Small intestine (tissue), 7 donors: ENCODE measurements around the gene LAMC3. TPM values are rescaled to one million over a fixed set of nuclear protein-coding genes. Genes with fewer than 3 reads are reported as not detected.

Experiments used
- DNase-seq, 2 donors: peaks; one replicate each; pipeline versions ENCODE4 v3.0.0 to v3.0.0-alpha.2; 2013
- FAIRE-seq: peaks from 2 replicates; lab custom pipeline; 2012; peaks lifted over from hg19 to GRCh38; lab: Jason Lieb, UNC
- H3K27ac ChIP-seq, 3 donors: one replicate each; pipeline ENCODE4 v1.5.1; 2013; ENCODE audit warnings: low read length in 2 of 3, mild to moderate bottlenecking in 2 of 3, control low read depth in 1 of 3, inconsistent platforms in 1 of 3, low read depth in 1 of 3, moderate library complexity in 1 of 3
- H3K27me3 ChIP-seq, 3 donors: one replicate each; pipeline ENCODE4 v1.6.1; 2013; ENCODE audit warnings: low read length in 3 of 3, inconsistent platforms in 1 of 3; ENCODE audit not compliant: control insufficient read depth in 3 of 3, insufficient read depth in 3 of 3
- H3K36me3 ChIP-seq, 3 donors: one replicate each; pipeline ENCODE4 v1.6.1; 2013; ENCODE audit warnings: low read length in 3 of 3, inconsistent platforms in 1 of 3, low read depth in 1 of 3, mild to moderate bottlenecking in 1 of 3, moderate library complexity in 1 of 3; ENCODE audit not compliant: control insufficient read depth in 3 of 3, insufficient read depth in 2 of 3
- H3K4me1 ChIP-seq, 3 donors: one replicate each; pipeline ENCODE4 v1.6.1; 2013; ENCODE audit warnings: low read length in 2 of 3, inconsistent platforms in 1 of 3, low read depth in 1 of 3, mild to moderate bottlenecking in 1 of 3, moderate library complexity in 1 of 3; ENCODE audit not compliant: control insufficient read depth in 3 of 3, insufficient read depth in 2 of 3
- H3K4me3 ChIP-seq, 3 donors: one replicate each; pipeline ENCODE4 v1.5.1; 2013; ENCODE audit warnings: low read length in 3 of 3, control low read depth in 1 of 3, inconsistent platforms in 1 of 3, low read depth in 1 of 3, mild to moderate bottlenecking in 1 of 3, moderate library complexity in 1 of 3
- H3K9me3 ChIP-seq, 2 donors: one replicate each; pipeline ENCODE4 v1.6.1; 2013; ENCODE audit warnings: low read depth in 1 of 2, low read length in 1 of 2; ENCODE audit not compliant: control insufficient read depth in 2 of 2, insufficient read depth in 1 of 2
- WGBS, 3 donors: extraction: QIAGEN DNeasy Blood & Tissue Kit; methylation state at CpG; one replicate each; pipeline ENCODE4 v1.1.7; 2013; 5-methylcytosine and 5-hydroxymethylcytosine counted together
- polyA plus RNA-seq, 4 donors: library from polyadenylated mRNA; stranded (reverse) in 3 of 4; unstranded in 1 of 4; fragments of 200-250 nt in 3 of 4; fragments of 120-200 nt in 1 of 4; gene quantifications; one replicate each; pipeline versions ENCODE4 v1.2.1 to v1.2.3, GENCODE V29; 2013
- donor health status: healthy with polysubstance abuse.
- donor health status: control.
- donor health status: control.
- donor health status: Bipolar disorder and iron deficiency.
- donor health status: healthy.

The LAMC3 gene
- polyA plus RNA-seq, 4 donors: 0.25 to 0.44 TPM; not detected in 2

- no peak for DNase-seq
- Histone ChIP-seq H3K4me1 (no peaks in the 10 kb centered on the region), H3K4me3 (no peak overlapping the region), H3K36me3 (no peaks in the 10 kb centered on the region), H3K9me3 (no peaks in the 10 kb centered on the region), H3K27ac (no peak overlapping the region), H3K27me3 (peaks cover 0 to 25% (median 1%) of the 10 kb centered on the region in 3 donors)
- FAIRE-seq: no peak
- 63 to 75% (median 73%) methylated on average over 19 to 20 of the region's 20 CpGs for WGBS, 3 donors
Observed at GRCh38 chr9:130991778-130992681, 16.9 kb upstream of the LAMC3 start.

DNA sequence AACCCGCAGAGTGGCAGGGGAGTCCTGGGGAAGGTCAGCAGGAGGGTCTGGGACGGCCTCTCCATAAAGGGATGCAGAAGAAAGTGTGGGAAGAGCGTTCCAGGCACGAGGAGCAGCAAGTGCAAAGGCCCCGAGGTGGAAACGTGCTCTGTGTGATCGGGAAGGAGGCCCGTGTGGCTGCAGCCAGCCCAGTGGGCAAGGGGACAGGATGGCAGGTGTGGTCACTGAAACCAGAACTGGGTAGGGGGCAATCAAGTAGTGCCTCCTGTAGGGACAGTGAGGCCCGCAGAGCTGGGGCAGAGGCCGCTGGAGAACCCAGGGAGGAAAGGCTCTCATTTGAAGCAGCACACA is 16.3 kb upstream of the LAMC3 start:
- WGBS, 3 donors: 86 to 90% (median 89%) methylated on average over 10 of the region's 10 CpGs
- H3K27ac ChIP-seq: no peak overlapping the region
- peaks cover 0 to 25% (median 0%) of the 10 kb centered on the region in 3 donors for H3K27me3 ChIP-seq
- no peaks in the 10 kb centered on the region for H3K4me1 ChIP-seq
- no peaks in the 10 kb centered on the region for H3K36me3 ChIP-seq
- no peak for FAIRE-seq
- no peak for DNase-seq
- H3K9me3 ChIP-seq: no peaks in the 10 kb centered on the region
- no peak overlapping the region for H3K4me3 ChIP-seq

DNA sequence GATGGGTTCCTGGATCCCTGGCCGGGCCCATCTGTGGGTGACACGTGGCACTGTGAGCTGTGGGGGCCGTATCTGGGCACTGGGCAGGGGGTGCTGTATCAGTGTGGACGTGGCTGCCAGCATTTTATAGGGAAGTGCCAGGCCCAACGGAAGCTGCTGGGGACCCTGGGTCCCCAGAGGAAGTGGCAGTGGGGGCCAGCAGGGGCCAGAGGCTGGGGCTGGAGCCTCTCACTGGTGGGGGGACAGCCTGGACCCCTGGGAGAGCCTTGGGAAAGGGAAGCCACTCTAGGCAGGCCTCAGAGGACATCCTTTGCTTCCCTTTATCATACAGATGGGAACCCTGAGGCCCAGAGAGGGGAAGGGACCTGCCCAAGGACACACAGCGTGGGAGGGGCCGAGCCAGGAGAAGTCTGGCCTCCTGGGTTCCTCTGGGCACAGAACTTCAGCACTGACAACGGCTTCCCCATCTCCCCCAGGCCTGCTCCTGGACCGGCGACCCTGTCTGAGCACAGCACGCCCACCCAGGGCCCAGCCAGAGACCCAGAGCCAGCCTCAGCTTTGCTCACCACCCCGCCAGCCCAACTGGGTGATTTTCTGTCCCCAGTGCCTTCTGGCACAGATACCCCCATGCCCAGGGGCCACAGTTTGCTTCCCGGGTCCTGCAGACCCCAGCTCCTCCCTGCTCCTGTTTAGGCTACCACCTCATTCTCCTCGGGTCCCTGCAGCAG is 15.5 kb upstream of the LAMC3 start:
- H3K36me3 ChIP-seq: no peaks in the 10 kb centered on the region
- H3K27ac ChIP-seq: no peak overlapping the region
- FAIRE-seq: no peak
- H3K27me3 ChIP-seq: peaks cover 0 to 32% (median 0%) of the 10 kb centered on the region in 3 donors
- no peak for DNase-seq
- no peaks in the 10 kb centered on the region for H3K9me3 ChIP-seq
- H3K4me1 ChIP-seq: no peaks in the 10 kb centered on the region
- 62 to 76% (median 69%) methylated on average over 12 to 14 of the region's 14 CpGs for WGBS, 3 donors
- H3K4me3 ChIP-seq: no peak overlapping the region

DNA sequence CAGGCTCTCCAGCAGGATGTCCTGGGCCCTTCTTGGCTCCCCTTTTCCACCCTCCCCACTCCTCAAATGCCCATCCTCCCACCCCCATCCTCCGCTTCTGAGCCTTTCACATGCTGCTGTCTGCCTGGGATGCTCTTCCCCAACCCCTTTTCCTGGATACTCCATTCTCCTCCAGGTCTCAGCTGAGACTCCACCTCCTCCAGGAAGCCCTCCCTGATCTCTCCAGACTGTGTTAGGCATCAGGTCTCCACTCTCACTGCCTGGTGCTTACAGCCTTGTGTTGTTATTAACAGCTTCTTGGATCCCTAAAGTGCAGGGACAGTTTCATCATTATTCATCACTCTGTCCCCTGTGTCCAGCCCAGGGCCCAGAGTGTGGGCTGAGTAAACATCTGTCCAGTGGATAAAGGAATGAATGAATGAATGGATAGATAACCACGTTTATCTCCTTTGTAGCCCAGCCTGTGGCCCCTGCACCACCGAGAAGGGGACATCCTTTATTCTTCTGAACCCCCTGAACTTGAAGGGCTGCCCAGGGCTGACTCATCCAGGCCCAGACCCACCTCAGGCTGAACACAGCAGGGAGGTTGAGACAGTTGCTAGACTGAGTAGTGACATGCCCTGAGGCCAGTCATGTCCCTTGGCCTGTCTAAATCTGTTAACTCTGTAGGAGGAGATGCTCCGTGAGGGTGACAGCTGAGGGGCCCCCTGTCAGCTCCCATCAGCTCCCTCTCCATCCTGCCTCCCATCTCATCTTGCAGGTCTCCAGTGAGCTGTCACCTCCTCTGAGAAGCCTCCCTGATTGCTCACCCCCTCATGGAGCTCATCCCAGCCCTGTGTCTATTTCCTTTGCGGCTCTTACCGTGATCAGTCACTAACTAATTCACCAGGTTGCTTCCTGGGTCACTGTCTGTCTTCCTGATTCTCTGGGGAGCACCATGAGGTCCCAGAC is 14.6 kb upstream of the LAMC3 start:
- peaks cover 0 to 38% (median 0%) of the 10 kb centered on the region in 3 donors for H3K27me3 ChIP-seq
- H3K36me3 ChIP-seq: no peaks in the 10 kb centered on the region
- 54 to 69% (median 69%) methylated on average over 6 of the region's 6 CpGs for WGBS, 3 donors
- no peaks in the 10 kb centered on the region for H3K4me1 ChIP-seq
- no peak overlapping the region for H3K27ac ChIP-seq
- no peak overlapping the region for H3K4me3 ChIP-seq
- DNase-seq (no peak), FAIRE-seq (no peak)
- H3K9me3 ChIP-seq: no peaks in the 10 kb centered on the region

- WGBS, 3 donors: 47 to 48% (median 47%) methylated on average over 14 to 15 of the region's 15 CpGs
- no peak for DNase-seq
- Histone ChIP-seq H3K4me1 (no peaks in the 10 kb centered on the region), H3K4me3 (no peak overlapping the region), H3K27me3 (peaks cover 0 to 33% (median 2%) of the 10 kb centered on the region in 3 donors), H3K9me3 (no peaks in the 10 kb centered on the region), H3K27ac (no peak overlapping the region), H3K36me3 (no peaks in the 10 kb centered on the region)
- no peak for FAIRE-seq
Observed at GRCh38 chr9:130995086-130996011, 13.6 kb upstream of the LAMC3 start.

DNA sequence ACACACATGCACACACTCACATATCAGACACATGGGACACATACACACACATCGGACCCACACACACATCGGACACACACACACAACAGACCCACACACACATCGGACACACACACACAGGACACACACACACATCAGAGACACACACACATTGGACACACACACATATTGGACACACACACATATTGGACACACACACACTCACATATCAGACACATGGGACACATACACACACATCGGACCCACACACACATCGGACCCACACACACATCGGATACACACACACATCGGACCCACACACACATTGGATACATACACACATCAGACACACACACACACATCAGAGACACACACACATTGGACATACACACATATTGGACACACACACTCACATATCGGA is 12.8 kb upstream of the LAMC3 start:
- H3K27ac ChIP-seq: no peak overlapping the region
- no peak for FAIRE-seq
- 94 to 99% (median 94%) methylated on average over 8 of the region's 8 CpGs for WGBS, 3 donors
- no peaks in the 10 kb centered on the region for H3K4me1 ChIP-seq
- DNase-seq: no peak
- no peaks in the 10 kb centered on the region for H3K9me3 ChIP-seq
- H3K4me3 ChIP-seq: no peak overlapping the region
- no peaks in the 10 kb centered on the region for H3K36me3 ChIP-seq
- peaks cover 0 to 27% (median 2%) of the 10 kb centered on the region in 3 donors for H3K27me3 ChIP-seq

DNA sequence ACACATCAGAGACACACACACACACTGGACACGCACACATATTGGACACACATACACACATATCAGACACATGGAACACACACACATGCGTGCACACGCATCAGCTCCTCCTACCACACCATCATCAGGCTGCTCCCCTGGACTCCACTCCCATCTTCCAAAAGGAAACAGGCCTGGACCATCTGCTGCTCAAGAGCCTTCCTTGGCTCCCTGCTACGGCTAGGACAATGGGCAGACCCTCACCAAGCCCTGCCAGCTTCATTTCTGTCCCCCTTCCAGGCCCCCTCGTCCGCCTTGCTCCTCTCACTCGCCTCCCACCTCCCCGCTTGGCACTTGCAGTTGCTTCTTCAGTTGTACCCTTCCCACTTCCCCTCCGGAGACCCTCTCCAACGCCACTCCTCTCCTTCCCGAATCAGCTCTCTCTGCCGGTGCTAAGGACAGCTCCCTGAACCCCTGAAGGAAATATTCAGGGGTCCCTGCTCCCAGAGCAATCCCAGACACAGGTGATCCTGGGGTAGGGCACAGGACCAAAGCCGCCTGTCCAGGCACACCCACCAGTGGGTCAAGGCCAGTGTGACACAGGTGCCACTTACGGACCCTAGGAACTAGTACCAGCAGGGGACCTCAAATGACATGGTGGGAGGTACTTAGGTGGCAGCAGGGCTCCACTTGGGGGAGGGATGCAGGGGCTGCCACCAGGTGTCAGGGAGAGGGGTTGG is 12.1 kb upstream of the LAMC3 start:
- no peaks in the 10 kb centered on the region for H3K4me1 ChIP-seq
- DNase-seq (no peak), FAIRE-seq (no peak)
- no peak overlapping the region for H3K4me3 ChIP-seq
- H3K9me3 ChIP-seq: no peaks in the 10 kb centered on the region
- no peaks in the 10 kb centered on the region for H3K36me3 ChIP-seq
- no peak overlapping the region for H3K27ac ChIP-seq
- peaks cover 0 to 25% (median 2%) of the 10 kb centered on the region in 3 donors for H3K27me3 ChIP-seq
- 67 to 73% (median 71%) methylated on average over 14 of the region's 14 CpGs for WGBS, 3 donors
